Measurements from ENCODE around the gene SLC4A4. TPM values are rescaled to one million over a fixed set of nuclear protein-coding genes. Genes with fewer than 3 reads are reported as not detected.

SLC4A4 gene
- total RNA-seq, 2 donors from 2014 or later: 99.0 to 124 TPM

GRCh38 chr4:71495454-71495853 is 156.6 kb downstream of the SLC4A4 start:
- TF ChIP-seq, protein P1, sequence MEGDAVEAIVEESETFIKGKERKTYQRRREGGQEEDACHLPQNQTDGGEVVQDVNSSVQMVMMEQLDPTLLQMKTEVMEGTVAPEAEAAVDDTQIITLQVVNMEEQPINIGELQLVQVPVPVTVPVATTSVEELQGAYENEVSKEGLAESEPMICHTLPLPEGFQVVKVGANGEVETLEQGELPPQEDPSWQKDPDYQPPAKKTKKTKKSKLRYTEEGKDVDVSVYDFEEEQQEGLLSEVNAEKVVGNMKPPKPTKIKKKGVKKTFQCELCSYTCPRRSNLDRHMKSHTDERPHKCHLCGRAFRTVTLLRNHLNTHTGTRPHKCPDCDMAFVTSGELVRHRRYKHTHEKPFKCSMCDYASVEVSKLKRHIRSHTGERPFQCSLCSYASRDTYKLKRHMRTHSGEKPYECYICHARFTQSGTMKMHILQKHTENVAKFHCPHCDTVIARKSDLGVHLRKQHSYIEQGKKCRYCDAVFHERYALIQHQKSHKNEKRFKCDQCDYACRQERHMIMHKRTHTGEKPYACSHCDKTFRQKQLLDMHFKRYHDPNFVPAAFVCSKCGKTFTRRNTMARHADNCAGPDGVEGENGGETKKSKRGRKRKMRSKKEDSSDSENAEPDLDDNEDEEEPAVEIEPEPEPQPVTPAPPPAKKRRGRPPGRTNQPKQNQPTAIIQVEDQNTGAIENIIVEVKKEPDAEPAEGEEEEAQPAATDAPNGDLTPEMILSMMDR (IDR thresholded peaks at IDR 0.05): no peak

GRCh38 chr4:71497078-71497477 is 158.3 kb downstream of the SLC4A4 start:
- H3K9me3 ChIP-seq: no peaks in the 10 kb centered on the region
- no peak overlapping the region for H3K27ac ChIP-seq
- H3K27me3 ChIP-seq: no peaks in the 10 kb centered on the region
- no peak overlapping the region for H3K9ac ChIP-seq (ENCODE audit: low read depth in 2 of 2, low read length in 2 of 2)
- H3K4me1 ChIP-seq: no peaks in the 10 kb centered on the region
- intact Hi-C loops (cut with DNase I): no loop called here
- TF ChIP-seq, protein P1 (IDR thresholded peaks at IDR 0.05): no peak
- H3K36me3 ChIP-seq: no peaks in the 10 kb centered on the region
- H3K4me3 ChIP-seq: no peak overlapping the region
- no peak for DNase-seq

More at GRCh38 chr4:71495454-71495853, 156.6 kb downstream of the SLC4A4 start:
- H3K4me3 ChIP-seq: no peak overlapping the region
- H3K9ac ChIP-seq (ENCODE audit: low read depth in 2 of 2, low read length in 2 of 2): no peak overlapping the region
- no peak for DNase-seq
- H3K27me3 ChIP-seq: no peaks in the 10 kb centered on the region
- H3K36me3 ChIP-seq: no peaks in the 10 kb centered on the region
- no peaks in the 10 kb centered on the region for H3K9me3 ChIP-seq
- no peaks in the 10 kb centered on the region for H3K4me1 ChIP-seq
- H3K27ac ChIP-seq: no peak overlapping the region
- intact Hi-C loops (cut with DNase I): no loop called here

- no peaks in the 10 kb centered on the region for H3K27me3 ChIP-seq
Measured at GRCh38 chr4:71498002-71498401, 159.2 kb downstream of the SLC4A4 start.

GRCh38 chr4:71498625-71499024 is 159.8 kb downstream of the SLC4A4 start:
- intact Hi-C loops (cut with DNase I): no loop called here
- no peaks in the 10 kb centered on the region for H3K27me3 ChIP-seq

More at GRCh38 chr4:71498002-71498401, 159.2 kb downstream of the SLC4A4 start:
- intact Hi-C loops (cut with DNase I): no loop called here
- no peaks in the 10 kb centered on the region for H3K9me3 ChIP-seq
- no peaks in the 10 kb centered on the region for H3K36me3 ChIP-seq
- H3K4me1 ChIP-seq: no peaks in the 10 kb centered on the region
- H3K9ac ChIP-seq (ENCODE audit: low read depth in 2 of 2, low read length in 2 of 2): no peak overlapping the region
- no peak overlapping the region for H3K4me3 ChIP-seq
- no peak overlapping the region for H3K27ac ChIP-seq
- DNase-seq: no peak
- TF ChIP-seq, protein P1 (IDR thresholded peaks at IDR 0.05): no peak

GRCh38 chr4:71501992-71502391 is 163.2 kb downstream of the SLC4A4 start:
- no peaks in the 10 kb centered on the region for H3K27me3 ChIP-seq
- TF ChIP-seq, protein P1 (IDR thresholded peaks at IDR 0.05): no peak
- no peaks in the 10 kb centered on the region for H3K4me1 ChIP-seq
- intact Hi-C loops (cut with DNase I): no loop called here
- DNase-seq: no peak
- H3K4me3 ChIP-seq: no peak overlapping the region
- no peak overlapping the region for H3K9ac ChIP-seq (ENCODE audit: low read depth in 2 of 2, low read length in 2 of 2)
- no peak overlapping the region for H3K27ac ChIP-seq
- H3K9me3 ChIP-seq: no peaks in the 10 kb centered on the region
- H3K36me3 ChIP-seq: no peaks in the 10 kb centered on the region

More at GRCh38 chr4:71498625-71499024, 159.8 kb downstream of the SLC4A4 start:
- Histone ChIP-seq H3K9ac (ENCODE audit: low read depth in 2 of 2, low read length in 2 of 2) (no peak overlapping the region), H3K36me3 (no peaks in the 10 kb centered on the region), H3K4me1 (no peaks in the 10 kb centered on the region), H3K27ac (no peak overlapping the region), H3K4me3 (no peak overlapping the region), H3K9me3 (no peaks in the 10 kb centered on the region)
- TF ChIP-seq, protein P1 (IDR thresholded peaks at IDR 0.05): no peak
- no peak for DNase-seq

Data from colonic mucosa (tissue), 4 donors.